ENCODE results near the gene EEFSEC.

The EEFSEC gene

GRCh38 chr3:128317698-128318231, 164.5 kb downstream of the EEFSEC start:
- Histone ChIP-seq H3K4me1 (peaks cover 38% of the 10 kb centered on the region), H3K9me3 (no peaks in the 10 kb centered on the region), H3K4me2 (peak overlapping the region; percentile 81), H3K27ac (0 out of 2 replicates have a peak overlapping the region, but pooled peaks have one; percentile 45), H3K4me3 (no peak overlapping the region), H4K20me1 (no peaks in the 10 kb centered on the region; the same call in 1 of the 2 replicates), H3K36me3 (peaks cover 8% of the 10 kb centered on the region; the same call in 1 of the 2 replicates), H3K9ac (peak overlapping the region; percentile 60), H3K27me3 (no peaks in the 10 kb centered on the region)
- TF ChIP-seq Cebpa-rat (IDR thresholded peaks at IDR 0.05) = no peak

GRCh38 chr3:128318275-128318941, 165.1 kb downstream of the EEFSEC start:
- Histone ChIP-seq H3K9ac (no peak overlapping the region), H3K27me3 (no peaks in the 10 kb centered on the region), H3K27ac (no peak overlapping the region), H3K4me2 (no peak overlapping the region), H3K9me3 (no peaks in the 10 kb centered on the region), H3K4me1 (peaks cover 38% of the 10 kb centered on the region), H3K36me3 (peaks cover 8% of the 10 kb centered on the region; the same call in 1 of the 2 replicates), H4K20me1 (no peaks in the 10 kb centered on the region; the same call in 1 of the 2 replicates), H3K4me3 (no peak overlapping the region)
- TF ChIP-seq Cebpa-rat (IDR thresholded peaks at IDR 0.05) = no peak

- H3K9me3 ChIP-seq = no peaks in the 10 kb centered on the region
- H3K27ac ChIP-seq = no peak overlapping the region
- H3K36me3 ChIP-seq = peaks cover 8% of the 10 kb centered on the region; the same call in 1 of the 2 replicates
- no peak overlapping the region for H3K9ac ChIP-seq
- H3K4me2 ChIP-seq = no peak overlapping the region
- H4K20me1 ChIP-seq = no peaks in the 10 kb centered on the region; the same call in 1 of the 2 replicates
- H3K4me3 ChIP-seq = no peak overlapping the region
- peaks cover 38% of the 10 kb centered on the region for H3K4me1 ChIP-seq
- no peaks in the 10 kb centered on the region for H3K27me3 ChIP-seq
- TF ChIP-seq Cebpa-rat (IDR thresholded peaks at IDR 0.05) = no peak
These were observed 165.8 kb downstream of the EEFSEC start for GRCh38 chr3:128319107-128319506.

GRCh38 chr3:128319741-128320141, 166.5 kb downstream of the EEFSEC start:
- H4K20me1 ChIP-seq = no peaks in the 10 kb centered on the region; the same call in 1 of the 2 replicates
- no peak for TF ChIP-seq Cebpa-rat (IDR thresholded peaks at IDR 0.05)
- H3K4me3 ChIP-seq = no peak overlapping the region
- no peak overlapping the region for H3K4me2 ChIP-seq
- H3K4me1 ChIP-seq = peaks cover 38% of the 10 kb centered on the region
- peaks cover 8% of the 10 kb centered on the region; the same call in 1 of the 2 replicates for H3K36me3 ChIP-seq
- no peaks in the 10 kb centered on the region for H3K9me3 ChIP-seq
- H3K9ac ChIP-seq = no peak overlapping the region
- no peak overlapping the region for H3K27ac ChIP-seq
- no peaks in the 10 kb centered on the region for H3K27me3 ChIP-seq

- no peak overlapping the region for H3K27ac ChIP-seq
- H3K36me3 ChIP-seq = peaks cover 8% of the 10 kb centered on the region; the same call in 1 of the 2 replicates
- peaks cover 36% of the 10 kb centered on the region for H3K4me1 ChIP-seq
- TF ChIP-seq Cebpa-rat (IDR thresholded peaks at IDR 0.05) = no peak
- H3K4me3 ChIP-seq = no peak overlapping the region
- no peak overlapping the region for H3K4me2 ChIP-seq
- H3K9me3 ChIP-seq = no peaks in the 10 kb centered on the region
- H3K9ac ChIP-seq = no peak overlapping the region
- H4K20me1 ChIP-seq = no peaks in the 10 kb centered on the region; the same call in 1 of the 2 replicates
- no peaks in the 10 kb centered on the region for H3K27me3 ChIP-seq
These were observed 167.5 kb downstream of the EEFSEC start for GRCh38 chr3:128320551-128321340.

- no peaks in the 10 kb centered on the region for H3K9me3 ChIP-seq
- H3K36me3 ChIP-seq = peaks cover 8% of the 10 kb centered on the region; the same call in 1 of the 2 replicates
- no peak overlapping the region for H3K27ac ChIP-seq
- no peak overlapping the region for H3K4me3 ChIP-seq
- no peak overlapping the region for H3K9ac ChIP-seq
- peaks cover 34% of the 10 kb centered on the region for H3K4me1 ChIP-seq
- no peaks in the 10 kb centered on the region; the same call in 1 of the 2 replicates for H4K20me1 ChIP-seq
- no peaks in the 10 kb centered on the region for H3K27me3 ChIP-seq
- H3K4me2 ChIP-seq = no peak overlapping the region
- TF ChIP-seq Cebpa-rat (IDR thresholded peaks at IDR 0.05) = no peak
These were observed 168.1 kb downstream of the EEFSEC start for GRCh38 chr3:128321418-128321817.

- Histone ChIP-seq H3K9me3 (no peaks in the 10 kb centered on the region), H3K4me3 (no peak overlapping the region), H3K36me3 (peaks cover 8% of the 10 kb centered on the region; the same call in 1 of the 2 replicates), H4K20me1 (no peaks in the 10 kb centered on the region), H3K27me3 (no peaks in the 10 kb centered on the region), H3K27ac (no peak overlapping the region), H3K9ac (no peak overlapping the region), H3K4me2 (peak overlapping the region; percentile 13; the same call in 1 of the 2 replicates), H3K4me1 (peaks cover 29% of the 10 kb centered on the region)
- TF ChIP-seq Cebpa-rat (IDR thresholded peaks at IDR 0.05) = no peak
These were observed 169.0 kb downstream of the EEFSEC start for GRCh38 chr3:128322030-128323022.

GRCh38 chr3:128323206-128324081, 170.2 kb downstream of the EEFSEC start:
- Histone ChIP-seq H3K27me3 (no peaks in the 10 kb centered on the region), H3K4me3 (no peak overlapping the region), H3K9ac (no peak overlapping the region), H3K9me3 (no peaks in the 10 kb centered on the region), H3K36me3 (peaks cover 13% of the 10 kb centered on the region; the same call in 1 of the 2 replicates), H3K4me1 (peaks cover 25% of the 10 kb centered on the region), H3K27ac (no peak overlapping the region), H3K4me2 (no peak overlapping the region), H4K20me1 (no peaks in the 10 kb centered on the region)
- no peak for TF ChIP-seq Cebpa-rat (IDR thresholded peaks at IDR 0.05)

Data from BLaER1 (cell line).